Left renal pelvis (tissue), 4 donors: Measurements from ENCODE around the gene ARHGAP12. TPM values are rescaled to one million over a fixed set of nuclear protein-coding genes. Genes with fewer than 3 reads are reported as not detected.
"Not testable (repeated sequence)": the region's sequence is repeated elsewhere in the genome, so short reads cannot be mapped to it uniquely, and the experiment has no call there.

Source experiments
- DNase-seq, 4 donors: peaks; one replicate each; pipeline ENCODE4 v3.0.0-alpha.2; 2013; ENCODE audit warnings: low read depth in 4 of 4, low spot score in 3 of 4
- polyA plus RNA-seq, 4 donors: library from polyadenylated mRNA; unstranded; fragments of 120-200 nt; gene quantifications; one replicate each; pipeline ENCODE4 v1.2.1, GENCODE V29; 2013; ENCODE audit not compliant: insufficient read length in 4 of 4

ARHGAP12 gene, protein sequence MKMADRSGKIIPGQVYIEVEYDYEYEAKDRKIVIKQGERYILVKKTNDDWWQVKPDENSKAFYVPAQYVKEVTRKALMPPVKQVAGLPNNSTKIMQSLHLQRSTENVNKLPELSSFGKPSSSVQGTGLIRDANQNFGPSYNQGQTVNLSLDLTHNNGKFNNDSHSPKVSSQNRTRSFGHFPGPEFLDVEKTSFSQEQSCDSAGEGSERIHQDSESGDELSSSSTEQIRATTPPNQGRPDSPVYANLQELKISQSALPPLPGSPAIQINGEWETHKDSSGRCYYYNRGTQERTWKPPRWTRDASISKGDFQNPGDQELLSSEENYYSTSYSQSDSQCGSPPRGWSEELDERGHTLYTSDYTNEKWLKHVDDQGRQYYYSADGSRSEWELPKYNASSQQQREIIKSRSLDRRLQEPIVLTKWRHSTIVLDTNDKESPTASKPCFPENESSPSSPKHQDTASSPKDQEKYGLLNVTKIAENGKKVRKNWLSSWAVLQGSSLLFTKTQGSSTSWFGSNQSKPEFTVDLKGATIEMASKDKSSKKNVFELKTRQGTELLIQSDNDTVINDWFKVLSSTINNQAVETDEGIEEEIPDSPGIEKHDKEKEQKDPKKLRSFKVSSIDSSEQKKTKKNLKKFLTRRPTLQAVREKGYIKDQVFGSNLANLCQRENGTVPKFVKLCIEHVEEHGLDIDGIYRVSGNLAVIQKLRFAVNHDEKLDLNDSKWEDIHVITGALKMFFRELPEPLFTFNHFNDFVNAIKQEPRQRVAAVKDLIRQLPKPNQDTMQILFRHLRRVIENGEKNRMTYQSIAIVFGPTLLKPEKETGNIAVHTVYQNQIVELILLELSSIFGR
- 10 to 100 TPM; 22.0 to 44.6 (median 40.0) TPM for polyA plus RNA-seq

DNA sequence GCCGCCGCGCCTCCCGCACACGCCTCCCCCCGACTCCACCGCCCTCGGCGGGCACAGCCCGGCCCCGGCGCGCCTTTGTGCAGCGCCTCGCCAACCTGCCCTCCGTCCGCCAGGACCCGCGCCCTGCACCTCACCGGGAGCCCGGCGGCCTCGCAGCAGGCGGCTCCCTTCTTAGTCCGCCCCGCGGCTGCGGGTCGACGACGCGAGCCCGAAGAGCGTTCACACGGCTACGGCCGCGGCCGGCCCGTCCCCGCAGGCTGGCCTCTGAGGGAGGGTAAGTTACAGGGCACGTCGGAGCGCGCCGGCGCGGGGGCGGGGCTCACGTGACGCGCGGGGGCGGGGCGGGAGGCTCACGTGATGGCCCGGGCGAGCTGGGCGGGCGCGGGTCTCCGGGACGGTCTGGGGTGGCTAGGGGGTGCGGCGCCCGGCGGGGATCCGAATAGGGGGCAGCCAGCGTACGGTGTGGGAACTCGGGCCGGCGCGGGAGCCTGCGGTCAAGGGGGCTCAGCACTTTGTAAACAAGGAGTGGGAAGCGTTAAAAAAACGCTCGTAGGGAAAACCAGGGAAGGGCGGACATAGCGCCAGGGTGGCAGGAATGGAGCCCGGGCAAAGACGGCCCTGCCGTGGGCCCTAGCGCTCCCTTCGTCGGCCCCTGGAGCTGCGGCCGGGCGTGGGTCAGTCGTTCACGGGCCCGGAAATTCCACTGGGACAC, at the start of gene ARHGAP12:
ARHGAP12 (minus strand) TSS at position 283 of the 712 bp plus-strand sequence. CDS start 19,976 bp downstream, outside the sequence.
- peak; percentile 51 to 77 (median 76) for DNase-seq

DNA sequence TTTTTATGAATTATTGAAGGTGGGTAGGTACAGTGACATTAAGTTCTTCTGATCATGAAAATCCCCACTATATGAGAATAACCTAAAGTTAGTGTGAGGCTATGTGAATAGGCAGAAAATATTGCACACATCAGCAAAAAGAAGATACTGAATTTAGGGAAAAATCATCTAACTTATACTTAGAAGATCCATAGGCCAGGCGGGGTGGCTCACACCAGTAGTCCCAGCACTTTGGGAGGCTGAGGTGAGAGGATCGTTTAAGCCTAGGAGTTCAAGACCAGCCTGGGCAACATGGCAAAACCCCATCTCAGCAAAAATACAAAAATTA, 49.5 kb upstream of the ARHGAP12 start:
- DNase-seq = no peak

DNA sequence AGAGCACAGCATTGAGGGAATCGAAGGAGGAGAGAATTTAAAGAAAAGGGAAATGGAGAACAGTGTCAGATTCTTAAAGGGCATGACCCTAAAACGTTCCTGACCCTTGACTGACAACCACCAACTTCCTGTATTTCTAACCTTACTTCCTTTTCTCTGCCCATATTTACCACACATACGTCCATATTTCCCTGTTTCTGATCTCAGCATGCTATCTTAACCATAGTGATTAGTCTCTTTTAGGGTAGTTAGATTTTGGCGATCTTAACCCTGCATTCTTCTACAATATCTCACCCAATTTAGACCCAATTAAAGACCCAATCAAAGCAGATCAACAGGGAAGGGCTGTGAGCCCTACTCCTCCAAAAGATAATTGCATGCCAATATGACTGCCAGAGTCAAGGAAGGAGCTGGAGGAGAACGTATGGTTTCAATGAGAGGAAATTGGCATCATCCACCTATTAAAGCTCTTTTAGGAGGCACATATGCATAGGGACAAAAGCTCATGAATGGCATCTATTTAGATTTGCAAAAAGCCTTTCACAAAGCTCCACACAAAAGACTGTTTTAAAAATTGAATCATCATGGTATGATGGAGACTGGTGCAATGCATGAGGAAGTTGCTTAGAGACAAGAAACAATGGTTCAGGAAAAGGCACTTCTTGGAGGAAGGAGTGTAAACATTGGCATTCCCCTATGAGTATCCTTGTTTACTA, 49.0 kb upstream of the ARHGAP12 start:
- no peak for DNase-seq

DNA sequence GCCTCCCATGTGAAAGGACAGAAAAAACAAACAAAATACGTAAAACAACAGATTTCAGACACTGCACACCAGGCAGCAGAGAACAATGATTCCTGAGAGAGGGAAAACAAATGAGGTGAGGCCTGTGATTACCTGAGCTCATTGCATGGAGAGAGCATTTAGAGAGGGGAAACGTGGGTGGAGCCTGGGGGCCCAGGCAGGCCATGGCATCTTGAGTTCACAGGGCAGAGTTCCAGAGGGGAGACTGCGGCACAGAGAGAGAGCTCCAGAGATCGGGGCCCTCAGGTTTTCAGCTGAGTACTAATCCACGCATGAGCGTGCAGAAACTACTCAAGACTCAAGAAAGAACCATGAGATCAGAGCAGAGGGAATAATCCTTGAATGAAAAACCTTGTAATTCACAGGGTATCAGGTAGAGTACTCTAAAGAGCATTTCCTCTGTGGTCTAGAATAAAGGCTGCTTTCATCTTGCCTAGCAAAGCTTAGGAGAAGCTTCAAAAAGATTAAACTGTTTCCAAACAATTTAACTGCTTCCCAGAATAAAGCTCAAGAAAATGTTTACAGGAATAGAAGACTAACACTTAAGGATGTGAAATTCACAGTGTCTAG, 46.6 kb upstream of the ARHGAP12 start:
- no peak for DNase-seq

DNA sequence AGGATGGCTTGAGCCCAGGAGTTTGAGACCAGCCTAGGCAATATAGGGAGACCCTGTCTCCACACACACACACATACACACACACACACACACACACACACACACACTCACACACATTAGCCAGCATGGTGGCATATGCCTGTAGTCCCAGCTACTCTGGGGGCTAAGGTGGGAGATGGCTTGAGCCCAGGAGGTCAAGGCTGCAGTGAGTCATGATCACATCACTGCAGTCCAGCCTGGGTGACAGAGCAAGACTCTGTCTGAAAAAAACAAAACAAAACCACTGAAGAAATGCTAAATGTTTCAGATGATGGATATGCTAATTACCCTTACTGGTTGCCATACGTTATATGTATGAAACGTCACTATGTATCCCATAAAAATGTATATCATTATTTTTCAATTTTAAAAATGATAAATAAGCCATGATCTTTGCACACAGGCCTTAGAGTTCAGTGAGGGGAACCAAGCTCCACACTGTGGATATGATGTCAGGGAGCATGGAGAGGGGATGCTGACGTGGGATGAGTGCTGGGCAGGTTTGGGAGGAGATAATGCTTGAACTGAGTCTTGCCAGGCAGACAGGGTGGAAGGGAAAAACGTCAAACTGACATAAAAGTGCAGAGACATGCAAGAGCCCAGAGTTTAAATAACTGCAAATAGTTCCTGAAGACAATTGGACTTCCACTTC, 45.9 kb upstream of the ARHGAP12 start:
- no peak for DNase-seq

DNA sequence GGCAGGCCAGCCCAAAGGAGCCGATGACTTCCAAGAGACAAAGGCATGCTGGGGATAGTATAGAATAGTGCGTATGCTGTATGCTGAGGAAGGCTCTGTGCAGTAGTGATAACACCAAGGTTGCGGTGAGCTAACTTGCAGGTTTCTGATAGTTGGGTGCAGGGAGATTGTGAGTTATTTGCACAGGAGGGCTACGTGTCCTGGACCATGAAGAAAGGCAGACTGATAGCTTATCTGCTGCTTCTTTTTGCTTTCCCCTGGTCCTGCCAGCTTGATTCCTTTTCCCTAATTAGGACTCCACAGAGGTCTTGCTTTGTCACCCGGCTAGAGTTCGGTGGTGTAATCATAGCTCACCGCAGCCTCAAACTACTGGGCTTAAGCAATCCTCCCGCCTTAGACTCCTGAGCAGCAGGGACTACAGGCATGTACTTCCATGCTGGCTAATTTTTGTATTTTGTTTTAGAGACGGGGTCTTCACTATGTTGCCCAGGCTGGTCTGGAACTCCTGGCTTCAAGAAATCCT, 43.9 kb upstream of the ARHGAP12 start:
- no peak for DNase-seq

DNA sequence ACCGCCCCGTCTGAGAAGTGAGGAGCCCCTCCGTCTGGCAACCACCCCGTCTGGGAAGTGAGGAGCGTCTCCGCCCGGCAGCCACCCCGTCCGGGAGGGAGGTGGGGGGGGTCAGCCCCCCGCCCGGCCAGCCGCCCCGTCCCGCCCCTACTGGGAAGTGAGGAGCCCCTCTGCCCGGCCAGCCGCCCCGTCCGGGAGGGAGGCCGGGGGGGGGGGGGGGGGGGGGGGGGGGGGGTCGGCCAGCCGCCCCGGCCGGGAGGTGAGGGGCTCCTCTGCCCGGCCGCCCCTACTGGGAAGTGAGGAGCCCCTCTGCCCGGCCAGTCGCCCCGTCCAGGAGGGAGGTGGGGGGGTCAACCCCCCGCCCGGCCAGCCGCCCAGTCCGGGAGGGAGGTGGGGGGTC, 41.2 kb upstream of the ARHGAP12 start:
- DNase-seq = not testable (repeated sequence)

DNA sequence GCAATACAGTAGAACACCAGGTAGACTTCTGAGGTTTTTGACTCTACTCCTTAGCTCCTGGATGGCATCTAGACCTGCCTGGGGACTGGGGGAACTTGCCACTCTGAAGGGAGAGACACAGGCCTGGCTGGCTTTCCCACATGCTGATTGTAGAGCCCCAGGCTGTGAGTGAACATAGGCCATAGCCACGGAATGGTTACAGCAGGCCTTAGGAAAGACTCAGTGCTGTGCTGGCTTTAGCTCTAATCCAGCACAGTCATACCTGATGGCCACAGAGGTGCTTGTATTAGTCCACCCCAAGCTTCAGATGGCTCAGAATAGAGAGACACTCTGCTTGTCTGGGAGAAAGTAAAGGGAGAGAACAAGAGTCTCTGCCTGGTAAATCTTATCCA, 35.0 kb upstream of the ARHGAP12 start:
- DNase-seq = no peak

DNA sequence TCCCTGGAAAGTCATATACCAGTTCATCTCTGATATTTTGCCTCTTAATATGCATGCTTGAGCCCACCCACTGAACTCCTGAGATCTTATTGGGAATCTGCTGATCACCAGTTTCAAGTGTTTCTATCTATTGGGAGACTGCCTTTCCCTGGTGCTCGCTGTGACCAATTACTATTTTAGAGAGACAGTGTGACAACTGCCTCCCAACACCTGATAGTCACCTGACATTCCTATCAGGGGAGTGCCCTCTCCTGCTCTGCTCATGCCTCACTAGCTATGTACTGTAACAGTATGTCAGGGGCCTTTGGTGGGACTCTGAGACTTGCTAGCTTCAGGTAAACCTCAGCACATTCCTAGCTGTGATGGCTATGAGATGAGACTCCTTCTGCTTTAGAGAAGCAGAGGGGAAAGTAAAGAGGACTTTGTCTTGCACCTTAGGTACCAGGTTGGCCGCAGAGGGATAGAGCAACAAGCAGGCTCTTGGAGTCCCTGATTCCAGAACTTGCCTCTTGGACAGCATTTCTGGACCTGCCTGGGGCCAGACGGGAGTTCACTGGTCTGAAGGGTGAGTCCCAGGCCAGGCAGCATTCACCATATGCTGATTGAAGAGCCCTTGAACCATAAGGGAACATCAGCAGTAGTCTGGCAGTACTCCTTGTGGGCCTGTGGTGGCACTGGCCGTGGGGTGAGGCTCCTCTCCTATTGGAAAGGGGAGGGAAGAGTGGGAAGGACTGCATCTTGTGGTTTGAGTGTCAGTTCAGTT, 34.4 kb upstream of the ARHGAP12 start:
- no peak for DNase-seq

DNA sequence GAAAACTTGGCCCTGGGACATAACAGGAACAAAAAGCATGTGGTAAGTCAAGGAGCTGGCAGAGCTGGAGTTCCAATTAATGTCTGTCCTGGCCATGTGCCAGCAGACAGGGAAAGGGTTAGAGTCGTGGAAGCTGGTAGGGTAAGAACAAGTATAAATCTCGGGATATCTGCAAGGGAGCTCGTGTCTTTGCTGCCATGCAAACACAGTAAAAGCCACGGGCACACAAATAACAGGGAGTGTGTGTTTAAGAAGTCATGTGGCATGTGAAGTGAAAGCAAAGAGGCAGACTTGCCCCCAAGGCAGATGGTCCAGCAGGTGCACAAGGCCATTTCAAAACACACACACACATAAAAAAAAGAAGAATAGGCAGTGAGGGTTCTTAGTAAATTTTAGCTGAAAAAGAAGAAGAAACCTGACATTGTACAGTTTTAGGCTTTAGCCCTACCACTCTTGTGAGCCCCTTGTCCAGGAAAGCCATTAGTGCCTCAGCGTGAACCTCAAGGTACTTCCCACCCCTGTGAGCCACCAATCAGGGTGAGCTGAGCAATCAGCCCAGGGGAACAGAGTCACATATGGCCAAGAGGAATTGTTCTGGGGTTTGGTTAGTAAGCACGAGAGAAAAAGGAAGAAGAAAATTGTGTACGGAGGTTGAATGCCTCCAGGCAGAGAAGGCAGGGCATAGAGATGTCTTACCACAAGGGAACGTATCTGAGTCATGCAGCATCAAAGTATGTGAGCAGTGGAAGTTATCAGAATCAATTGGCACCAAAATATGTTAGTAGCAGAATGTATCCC, 32.8 kb upstream of the ARHGAP12 start:
- DNase-seq = no peak

DNA sequence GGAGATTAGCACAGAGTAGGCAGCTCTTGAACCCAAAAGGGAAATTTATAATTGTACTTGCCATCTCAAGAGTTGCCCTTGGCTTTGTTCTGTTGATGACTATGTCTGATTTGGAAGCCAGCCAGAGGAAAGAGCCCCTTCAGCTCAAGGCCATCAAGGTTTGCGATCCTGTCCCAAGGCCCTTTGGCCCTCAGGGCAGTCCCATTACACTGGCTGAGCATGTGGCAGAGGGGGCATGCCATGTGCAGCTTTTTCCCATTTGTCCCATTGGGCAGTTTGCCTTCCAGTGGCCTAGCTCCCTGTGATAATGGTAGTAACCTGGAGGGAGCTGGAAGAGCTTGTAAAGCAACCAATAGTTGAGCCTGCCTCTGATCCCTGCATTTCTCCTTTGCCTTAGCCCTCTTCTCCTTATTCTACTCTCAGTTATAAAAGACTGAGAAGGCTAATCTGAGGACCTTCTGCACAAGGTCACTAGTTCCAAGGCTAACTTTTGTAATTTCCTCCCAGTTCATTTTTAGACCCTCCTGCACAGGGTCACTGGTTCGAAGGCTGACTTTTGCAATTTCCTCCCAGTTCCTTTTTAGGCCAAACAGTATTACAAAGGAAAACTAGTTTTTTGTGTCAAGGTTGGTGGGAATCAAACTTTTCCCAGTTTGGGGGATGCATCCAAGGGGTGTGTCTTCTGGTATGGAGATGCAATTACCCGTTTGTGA, 31.0 kb upstream of the ARHGAP12 start:
- DNase-seq = no peak

DNA sequence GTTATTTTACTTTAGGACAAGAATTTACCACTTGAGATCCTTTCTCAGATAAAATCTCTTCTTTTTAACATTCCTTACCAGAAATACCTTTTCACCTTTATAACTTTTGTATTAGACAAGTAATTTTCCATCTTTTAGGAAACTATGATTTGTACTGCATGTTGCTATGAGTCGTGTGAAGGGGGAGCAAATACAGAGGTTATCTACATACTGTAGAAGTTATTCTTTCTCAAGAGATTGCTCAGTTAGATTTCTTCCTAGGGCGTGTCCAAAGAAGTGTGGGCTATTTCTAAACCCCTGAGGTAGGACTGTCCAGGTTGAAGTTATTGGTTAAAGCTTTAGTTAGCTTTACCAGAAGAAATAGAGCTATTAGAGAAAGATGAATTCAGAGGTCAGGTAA, 30.2 kb upstream of the ARHGAP12 start:
- no peak for DNase-seq

DNA sequence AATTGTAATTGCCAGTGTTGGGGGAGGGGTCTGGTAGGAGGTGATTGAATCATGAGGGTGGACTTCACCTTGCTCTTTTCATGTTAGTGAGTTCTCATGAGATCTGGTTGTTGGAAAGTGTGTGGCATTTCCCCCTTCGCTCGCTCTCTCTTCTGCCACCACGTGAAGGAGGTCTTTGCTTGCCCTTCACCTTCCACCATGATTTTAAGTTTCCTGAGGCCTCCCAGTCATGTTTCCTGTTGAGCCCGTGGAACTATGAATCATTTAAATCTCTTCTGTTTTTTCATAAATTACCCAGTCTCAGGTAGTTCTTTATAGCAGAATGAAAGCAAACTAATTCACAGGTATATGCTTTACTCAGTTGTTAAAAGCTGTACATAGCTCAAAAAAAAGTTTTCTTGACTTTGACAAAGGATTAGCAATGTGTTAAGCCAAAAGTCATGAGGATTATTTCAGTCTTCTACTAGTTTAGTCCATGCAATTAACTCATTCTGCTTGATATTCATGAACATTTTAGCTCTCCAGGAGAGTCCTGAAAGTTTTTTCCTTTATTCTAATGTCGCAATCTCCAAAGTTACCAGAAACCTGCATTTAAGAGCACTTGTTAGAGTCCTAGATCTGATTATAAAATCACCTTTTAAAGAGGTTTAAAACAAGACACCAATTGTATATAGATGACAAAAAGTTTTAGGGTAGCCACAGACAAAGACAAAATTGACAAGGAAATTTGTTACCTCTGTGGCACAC, 27.7 kb upstream of the ARHGAP12 start:
- DNase-seq = no peak

DNA sequence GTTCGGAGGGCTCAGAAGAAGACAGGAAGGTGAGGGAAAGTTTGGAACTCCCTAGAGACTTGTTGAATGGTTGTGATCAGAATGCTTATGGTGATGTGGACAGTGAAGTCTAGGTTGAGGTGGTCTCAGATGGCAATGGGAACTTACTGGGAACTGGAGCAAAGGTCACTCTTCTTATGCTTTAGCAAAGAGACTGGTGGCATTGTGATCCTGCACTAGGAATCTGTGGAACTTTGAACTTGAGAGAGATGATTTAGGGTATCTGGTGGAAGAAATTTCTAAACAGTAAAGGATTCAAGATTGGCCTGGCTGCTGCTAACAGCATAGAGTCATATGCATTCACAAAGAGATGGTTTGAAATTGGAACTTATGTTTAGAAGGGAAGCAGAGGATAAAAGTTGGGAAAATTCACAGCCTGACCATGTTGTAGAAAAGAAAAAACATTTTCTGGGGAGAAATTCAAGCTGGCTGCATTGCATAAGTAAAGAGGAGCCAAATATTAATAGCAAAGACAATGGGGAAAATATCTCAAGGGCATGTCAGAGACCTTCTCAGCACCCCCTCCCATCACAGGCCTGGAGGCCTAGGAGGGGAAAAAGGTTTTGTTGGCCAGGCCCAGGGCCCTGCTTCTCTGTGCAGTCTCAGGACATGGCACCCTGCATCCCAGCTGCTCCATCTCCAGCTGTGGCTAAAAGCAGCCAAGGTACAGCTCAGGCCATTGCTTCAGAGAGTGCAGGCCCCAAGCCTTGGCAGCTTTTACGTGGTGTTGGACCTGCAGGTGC, 26.0 kb upstream of the ARHGAP12 start:
- no peak for DNase-seq

DNA sequence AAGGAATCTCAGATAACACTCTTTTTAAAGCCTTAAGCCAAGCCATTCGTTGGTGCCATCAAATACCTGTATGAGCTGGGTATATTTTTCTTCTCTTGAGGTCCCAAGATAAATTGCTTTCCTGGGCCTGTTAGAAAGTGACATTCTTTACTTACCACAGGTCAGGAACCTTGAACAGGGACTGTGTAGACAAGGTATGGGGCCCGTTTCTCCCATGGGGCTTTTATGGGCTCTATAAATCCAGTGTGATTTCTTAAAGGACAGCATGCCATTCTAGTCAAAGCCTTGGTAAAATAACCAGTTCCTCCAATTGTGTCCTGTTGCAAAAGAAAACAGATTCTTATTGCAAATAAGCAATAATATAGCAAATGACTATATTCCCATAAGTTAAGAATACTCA, 24.8 kb upstream of the ARHGAP12 start:
- no peak for DNase-seq

DNA sequence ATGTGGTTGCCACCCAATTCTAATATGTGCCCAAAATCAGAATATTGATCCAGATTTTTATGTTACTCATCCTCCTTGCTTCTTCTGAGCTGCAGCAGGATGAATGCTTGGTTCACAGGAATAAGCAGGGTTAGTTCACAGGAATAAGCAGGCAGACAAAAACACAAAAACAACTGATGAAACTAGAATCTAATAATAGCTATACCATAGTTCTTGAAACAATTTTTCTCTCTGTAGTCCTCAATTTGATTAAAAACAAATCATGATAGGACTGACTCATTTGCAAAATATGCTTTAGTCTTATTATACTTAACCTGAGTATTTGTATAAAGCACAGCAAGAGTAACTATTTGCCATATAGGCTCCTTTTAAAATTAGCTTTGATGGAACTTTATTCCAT, 24.4 kb upstream of the ARHGAP12 start:
- no peak for DNase-seq
